HG02970 (cell line): ENCODE data around the gene CRYGN.

Experiments used
- ATAC-seq: cut with Tn5 transposase; IDR thresholded peaks from one replicate; pipeline ENCODE4 v1.9.1; 2021; ENCODE audit warnings: mild to moderate bottlenecking, moderate library complexity, moderate number of reproducible peaks; ENCODE audit not compliant: unreplicated experiment, low FRiP score

Gene CRYGN

DNA sequence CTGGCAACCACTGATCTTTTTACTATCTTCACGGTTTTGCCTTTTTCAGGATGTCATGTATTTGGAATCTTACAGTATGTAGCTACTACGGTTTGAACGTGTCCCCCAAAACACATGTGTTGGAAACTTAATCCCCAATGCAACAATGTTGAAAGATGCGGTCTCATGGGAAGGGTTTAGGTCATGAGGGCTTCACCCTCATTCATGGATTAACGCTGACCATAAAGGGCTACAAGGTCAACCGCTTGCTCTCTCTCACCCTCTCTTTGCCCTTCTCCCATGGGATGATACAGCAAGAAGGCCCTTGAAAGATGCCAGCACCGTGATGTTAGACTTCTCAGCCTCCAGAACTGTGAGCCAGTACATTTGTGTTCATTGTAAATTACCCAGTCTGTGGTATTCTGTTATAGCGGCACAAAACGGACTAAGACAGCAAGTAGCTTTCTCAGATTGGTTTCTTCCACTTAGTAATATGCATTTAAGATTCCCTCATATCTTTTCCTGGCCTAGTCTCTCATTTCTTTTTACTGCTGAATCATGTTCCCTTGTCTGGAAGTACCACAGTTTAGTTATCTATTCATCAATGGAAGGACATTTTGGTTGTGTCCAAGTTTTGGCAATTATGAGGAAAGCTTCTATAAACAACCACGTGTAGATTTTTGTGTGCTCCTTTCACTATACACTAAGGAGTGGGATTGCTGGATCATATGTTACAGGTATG is 3.0 kb upstream of the CRYGN start:
- no peak for ATAC-seq

DNA sequence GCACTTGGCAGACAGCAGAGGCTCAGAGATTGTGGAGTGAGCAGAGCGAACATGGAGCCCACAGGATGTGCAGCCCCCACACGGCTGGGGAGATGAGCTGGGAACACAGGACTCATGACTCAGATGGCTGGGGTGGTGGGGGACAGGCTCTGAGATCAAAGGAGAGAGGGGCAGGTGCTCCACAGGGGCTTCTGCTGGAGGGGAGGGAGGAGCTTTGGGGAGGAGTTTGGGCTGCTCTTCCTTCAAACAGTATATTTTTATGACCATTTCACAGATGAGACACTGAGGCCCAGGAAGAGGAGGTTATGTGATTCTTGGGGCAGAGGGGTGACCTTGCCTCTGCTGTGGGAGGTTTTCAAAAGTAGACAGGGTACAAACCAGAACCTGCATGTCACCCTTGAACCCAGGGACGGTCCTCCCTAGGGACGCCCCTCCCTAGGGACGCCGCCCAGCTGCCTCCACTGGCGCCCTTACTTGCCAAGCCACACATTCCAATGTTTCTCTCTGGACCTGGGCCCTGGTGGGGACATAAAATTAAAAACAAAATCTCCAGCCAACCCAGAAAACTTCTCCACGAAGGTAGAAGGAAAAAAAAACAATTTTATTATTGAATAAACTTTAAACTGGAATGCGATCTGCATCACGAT is 981 bp upstream of the CRYGN start:
- ATAC-seq = no peak

GRCh38 chr7:151438864-151439601 is 908 bp downstream of the CRYGN start:
- ATAC-seq = no peak

DNA sequence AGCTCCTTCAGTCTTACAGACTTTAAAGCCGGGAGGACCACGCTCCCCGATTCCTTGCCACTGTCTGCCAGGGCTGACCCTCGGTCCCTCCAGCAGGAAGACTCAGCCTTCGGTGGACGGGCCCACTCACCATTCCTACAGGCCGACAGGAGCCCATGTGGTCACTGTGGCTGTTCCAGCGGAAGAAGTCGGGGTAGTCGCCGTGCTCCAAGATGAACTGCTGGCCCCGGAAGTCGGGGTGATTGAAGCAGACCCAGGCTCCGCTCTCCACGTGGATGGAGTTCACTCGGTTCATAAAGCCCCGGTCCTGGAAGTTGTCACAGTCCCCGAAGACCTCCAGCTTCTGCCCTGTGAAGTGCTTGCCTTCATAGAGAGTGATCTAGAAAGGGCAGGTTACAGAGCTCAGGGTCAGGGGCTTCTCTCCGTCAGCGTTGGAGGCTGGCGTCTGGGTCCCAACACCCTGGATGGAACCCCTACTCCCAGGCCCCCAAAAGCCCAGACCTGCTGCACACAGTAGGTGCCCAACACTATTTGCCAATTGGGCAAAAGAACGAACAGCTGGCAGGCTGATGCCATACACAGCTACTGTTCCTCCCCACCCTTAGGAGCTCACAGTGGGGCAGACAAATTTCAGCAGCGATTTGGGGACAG is 1.9 kb downstream of the CRYGN start:
- no peak for ATAC-seq

- ATAC-seq = no peak
These were observed 2.8 kb downstream of the CRYGN start for GRCh38 chr7:151437159-151437553.

DNA sequence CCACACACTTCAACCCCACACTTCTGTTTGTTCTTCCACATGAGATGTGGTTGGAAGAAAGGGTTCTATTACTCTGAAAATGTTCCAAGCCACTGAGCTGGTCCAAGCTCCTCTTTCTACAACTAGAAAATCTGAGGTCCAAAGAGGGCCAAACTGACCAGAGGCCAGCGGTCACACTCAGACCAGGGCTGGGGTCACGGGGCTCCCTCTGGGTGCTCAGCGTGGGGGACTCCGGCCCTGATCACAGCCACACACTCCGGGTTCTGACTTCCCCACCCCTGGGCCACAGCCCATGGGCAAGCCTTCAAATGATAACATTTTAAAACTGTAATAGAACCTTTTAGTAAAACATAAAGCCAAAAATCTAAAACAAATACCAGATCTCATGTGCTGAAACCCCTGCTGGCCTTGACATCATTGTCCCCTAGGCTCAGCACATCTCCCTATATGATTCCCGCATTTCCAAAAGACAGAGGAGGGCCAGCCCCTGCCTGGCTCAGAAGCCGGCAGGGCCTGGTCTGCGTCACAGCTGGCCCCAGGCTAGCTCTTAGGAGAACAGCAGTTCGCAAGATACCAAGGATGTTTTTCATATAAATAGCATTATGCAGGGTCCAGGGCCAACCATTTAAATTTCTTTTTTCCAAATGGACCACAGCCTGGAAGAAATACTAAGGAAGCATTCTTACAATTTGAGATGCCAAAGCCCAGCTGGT is 3.3 kb downstream of the CRYGN start:
- ATAC-seq = no peak

- no peak for ATAC-seq
These were observed 4.0 kb downstream of the CRYGN start for GRCh38 chr7:151435971-151436370.

DNA sequence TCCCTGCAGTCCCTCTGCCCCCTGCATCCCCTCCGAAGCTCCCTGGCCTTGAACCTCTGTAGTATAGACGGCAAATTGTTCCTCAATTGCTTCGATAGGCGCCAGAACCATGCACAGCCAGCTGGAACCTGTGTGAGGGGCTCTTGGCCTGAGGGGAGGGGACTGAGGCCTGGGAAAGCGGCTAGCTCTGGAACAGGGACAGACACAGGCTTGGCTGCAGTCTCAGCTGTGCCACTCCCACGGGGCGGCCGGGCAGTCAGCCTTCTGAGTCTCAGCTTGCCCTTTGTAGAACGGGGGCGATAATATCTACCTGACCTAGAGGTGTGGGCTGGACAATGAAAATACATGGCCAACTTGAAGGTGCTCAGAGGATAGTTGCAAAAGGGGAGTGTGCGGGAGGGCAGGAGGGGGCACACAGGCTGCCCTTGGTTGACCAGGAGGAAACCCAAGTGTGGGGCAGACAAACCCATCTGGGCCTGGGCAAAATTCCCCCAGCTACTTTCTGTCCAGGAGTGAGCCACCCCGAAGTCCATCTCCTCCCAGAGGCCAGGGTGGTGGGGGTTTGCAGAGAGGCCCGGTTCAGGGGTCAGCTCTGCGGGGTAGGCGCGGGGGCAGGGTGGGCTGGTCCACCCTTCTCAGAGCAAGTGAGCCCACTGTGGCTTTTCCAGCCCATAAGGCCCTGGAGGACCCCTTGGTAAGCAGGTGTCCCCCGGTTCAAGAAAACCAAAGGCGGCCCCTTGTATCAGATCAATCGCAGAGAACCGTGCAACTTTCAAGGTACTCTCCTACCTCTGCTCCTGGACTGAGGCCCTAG is 4.6 kb downstream of the CRYGN start:
- ATAC-seq = no peak

DNA sequence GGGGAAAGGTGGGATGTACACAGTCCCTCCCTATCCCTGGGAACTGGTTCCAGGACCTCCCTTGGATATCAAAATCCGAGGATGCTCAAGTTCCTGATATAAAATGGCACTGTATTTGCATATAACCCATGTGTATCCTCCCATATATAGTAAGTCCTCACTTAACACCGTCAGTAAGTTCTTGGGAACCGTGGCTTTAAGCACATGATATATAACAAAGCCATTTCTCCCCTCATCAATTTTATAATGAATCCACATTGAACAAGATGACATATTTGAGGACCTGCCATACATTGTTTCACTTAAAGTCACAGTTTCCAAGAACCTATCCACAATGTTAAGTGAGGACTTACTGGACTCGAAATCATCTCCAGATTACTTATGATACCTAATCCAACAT is 5.4 kb downstream of the CRYGN start:
- ATAC-seq = no peak

DNA sequence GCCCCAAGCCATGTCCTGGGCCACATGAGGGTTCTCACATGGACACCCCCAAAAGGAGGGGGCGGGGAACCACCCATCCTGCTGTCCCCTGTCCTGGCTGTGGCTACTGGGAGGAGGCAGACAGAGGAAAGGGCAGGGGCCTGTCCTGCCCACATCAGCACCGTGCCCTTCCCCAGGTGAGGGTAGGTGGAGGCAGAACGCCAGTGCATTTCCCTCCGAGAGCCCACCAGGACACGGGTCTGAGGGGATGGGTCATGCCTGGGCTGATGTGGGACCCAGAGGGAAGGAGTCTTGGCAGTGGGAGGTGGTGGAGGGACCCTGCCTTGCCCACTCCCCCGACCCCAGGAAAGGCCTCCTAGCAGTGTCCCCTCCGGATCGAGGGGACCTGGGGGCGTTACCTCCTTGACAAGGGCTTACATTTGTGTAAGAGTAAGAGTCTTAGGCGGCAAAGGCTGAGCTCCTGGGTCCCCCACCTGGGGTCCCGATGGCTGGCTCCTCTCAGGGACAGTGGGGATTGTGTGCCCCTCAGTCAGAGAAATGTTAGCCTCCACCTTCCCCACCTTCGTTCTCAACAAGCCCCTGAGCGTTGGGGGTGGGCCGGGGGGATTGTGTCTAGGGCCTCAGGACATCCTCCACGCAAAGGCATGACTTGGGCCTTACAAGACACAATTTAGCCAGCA is 6.1 kb downstream of the CRYGN start:
- no peak for ATAC-seq

GRCh38 chr7:151432658-151433521 is 7.1 kb downstream of the CRYGN start:
- no peak for ATAC-seq

GRCh38 chr7:151431768-151432311 is 8.1 kb downstream of the CRYGN start:
- ATAC-seq = no peak

- no peak for ATAC-seq
These were observed 8.6 kb downstream of the CRYGN start for GRCh38 chr7:151431281-151431767.

DNA sequence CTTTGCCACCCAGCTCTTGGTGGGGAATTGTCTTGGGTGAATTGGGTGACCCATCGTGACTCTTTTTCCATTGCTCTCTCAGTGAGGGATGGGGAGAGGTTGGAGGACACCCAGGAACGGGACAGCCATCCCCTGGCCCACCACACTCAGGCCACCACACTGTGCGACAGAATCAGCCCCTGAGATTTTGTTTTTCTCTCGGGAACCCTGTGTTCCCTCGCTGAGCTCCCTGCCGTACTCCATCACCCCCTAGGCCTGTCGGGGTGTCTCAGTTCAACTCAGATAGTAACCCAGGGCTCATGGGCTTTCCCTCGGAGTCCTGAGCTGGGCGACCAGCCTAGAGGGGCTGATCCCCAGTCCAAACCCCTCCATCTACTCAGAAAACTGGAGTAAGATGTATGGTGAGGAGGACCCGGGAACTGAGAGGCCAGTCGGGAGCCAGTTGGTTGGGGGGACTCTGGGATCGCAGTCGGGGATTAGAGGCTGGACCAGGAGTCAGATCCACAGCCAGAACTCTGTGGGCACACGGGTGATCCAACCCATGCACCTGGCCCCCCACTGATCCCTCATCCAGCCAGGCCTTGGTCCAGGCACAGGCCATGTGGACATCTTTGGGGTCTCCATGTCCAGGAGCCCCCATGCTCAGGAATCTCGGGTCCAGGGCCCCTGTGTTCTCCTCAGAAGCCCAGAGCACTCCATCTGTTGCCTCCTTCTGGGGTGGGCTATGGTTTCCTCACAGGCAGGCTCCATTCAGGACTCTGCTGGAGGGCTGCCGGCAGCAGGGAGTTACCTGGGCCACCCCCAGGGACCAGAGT is 9.3 kb downstream of the CRYGN start:
- no peak for ATAC-seq

DNA sequence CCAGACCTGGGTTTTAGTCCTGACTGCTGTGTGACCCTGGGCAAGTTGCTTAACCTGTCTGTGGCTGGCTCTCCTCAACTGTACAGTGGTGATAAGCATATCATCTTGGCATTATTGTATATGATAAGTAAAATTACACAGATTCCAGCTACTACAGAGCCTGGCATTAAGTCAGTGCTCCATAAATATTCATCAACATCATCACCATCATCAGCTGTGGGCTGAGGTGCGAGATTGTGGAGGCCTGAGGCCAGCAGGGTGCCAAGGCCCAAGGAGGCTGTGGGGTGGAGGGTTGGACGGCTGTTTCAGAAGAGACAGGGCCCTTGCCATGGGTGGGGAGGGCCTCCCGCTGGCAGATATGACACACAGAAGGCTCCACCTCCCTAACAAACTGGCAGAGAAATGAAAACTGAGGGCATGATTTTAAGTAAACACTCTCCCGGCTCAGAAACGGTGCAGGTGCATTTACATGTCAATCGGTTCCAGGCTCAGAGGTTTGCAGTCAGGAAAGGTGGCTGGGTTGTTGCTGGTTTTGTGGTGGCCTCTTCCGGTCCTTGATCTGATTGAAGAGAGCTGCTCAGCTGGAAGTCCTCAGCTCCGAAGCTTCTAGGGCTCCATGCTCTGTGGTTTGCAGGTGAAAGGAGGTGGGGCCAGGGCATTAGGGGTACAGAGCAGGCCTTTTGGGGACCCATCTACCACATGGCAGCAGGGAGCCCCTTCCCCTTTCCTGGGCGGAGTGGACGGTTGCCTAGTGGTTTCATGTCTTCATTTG is 10.2 kb downstream of the CRYGN start:
- no peak for ATAC-seq

GRCh38 chr7:151429237-151429559 is 10.7 kb downstream of the CRYGN start:
- ATAC-seq = no peak
